HG02759 (cell line): ENCODE results near the gene WFDC5.

Experiments
- ATAC-seq: cut with Tn5 transposase; IDR thresholded peaks from one replicate; pipeline ENCODE4 v1.9.1; 2021; ENCODE audit warnings: mild to moderate bottlenecking, moderate library complexity; ENCODE audit not compliant: unreplicated experiment

Gene WFDC5

GRCh38 chr20:45115829-45116228, 855 bp upstream of the WFDC5 start:
- no peak for ATAC-seq

DNA sequence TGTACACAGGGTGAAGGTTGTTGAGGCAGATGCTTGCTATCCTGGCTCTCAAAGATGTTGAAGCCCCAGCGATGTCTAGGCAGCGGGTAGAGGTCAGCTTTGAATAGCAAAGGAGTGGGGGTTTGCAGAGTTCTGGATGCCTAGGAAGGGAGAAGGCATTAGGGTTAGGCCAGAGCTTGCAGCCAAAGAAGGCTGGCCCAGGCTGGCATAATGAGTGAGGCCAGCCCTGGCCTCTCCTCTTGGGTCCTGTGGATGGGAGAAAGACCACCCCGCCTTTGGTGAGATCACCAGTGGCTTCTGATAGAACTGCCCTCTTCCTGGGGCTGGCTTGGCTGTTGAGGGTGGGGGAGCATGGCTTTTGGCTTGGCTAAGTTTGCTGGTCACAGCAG, 406 bp upstream of the WFDC5 start:
- no peak for ATAC-seq

GRCh38 chr20:45113865-45114264, 1.1 kb downstream of the WFDC5 start:
- no peak for ATAC-seq

GRCh38 chr20:45112754-45113153, 2.2 kb downstream of the WFDC5 start:
- ATAC-seq: no peak

- no peak for ATAC-seq
These were observed 3.0 kb downstream of the WFDC5 start for GRCh38 chr20:45111799-45112471.

- ATAC-seq: no peak
These were observed 3.7 kb downstream of the WFDC5 start for GRCh38 chr20:45111285-45111684.

GRCh38 chr20:45110301-45110700, 4.7 kb downstream of the WFDC5 start:
- no peak for ATAC-seq

GRCh38 chr20:45109634-45110033, 5.3 kb downstream of the WFDC5 start:
- ATAC-seq: no peak

GRCh38 chr20:45105317-45105716, 9.7 kb downstream of the WFDC5 start:
- ATAC-seq: no peak

DNA sequence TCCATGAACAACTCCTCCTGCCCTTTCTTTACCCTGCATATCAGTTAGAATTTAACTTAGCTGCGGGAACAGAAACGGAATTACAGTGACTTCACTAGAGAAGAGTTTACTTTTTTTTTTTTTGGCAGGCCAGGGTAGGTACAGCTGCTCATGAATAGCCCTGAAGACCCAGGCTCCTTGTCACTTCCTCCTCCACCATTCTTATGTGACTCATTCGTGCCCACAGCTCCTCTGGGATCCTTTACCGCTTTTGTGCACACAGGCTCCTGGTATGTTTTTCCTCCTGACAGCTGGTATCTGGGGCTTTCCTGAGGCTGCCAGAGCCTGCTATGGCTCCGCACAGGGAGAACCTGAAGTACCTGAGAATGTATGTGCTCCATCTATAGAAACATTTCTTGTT, 10.2 kb downstream of the WFDC5 start:
- ATAC-seq: no peak

DNA sequence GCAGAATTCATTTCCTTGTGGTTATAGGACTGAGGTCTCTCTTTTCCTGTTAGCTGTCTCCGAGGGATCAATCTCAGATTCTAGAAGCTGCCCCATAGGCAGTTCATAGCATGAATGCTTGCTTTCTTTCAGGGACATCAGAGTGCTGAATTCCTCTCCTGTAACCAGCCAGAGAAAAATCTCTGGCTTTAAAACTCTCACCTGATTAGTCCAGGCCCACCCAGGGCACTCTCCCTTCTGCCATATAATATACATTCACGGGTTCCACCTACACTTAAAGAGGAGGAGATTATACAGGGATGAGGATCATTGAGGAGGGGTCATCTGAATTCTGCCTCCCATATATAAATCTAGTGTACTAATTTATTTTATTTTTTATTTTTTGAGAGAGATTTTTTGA, 11.9 kb downstream of the WFDC5 start:
- no peak for ATAC-seq

- ATAC-seq: no peak
These were observed 13.6 kb downstream of the WFDC5 start for GRCh38 chr20:45101333-45101850.

- no peak for ATAC-seq
These were observed 14.3 kb downstream of the WFDC5 start, which contains the start of gene KCNS1 for GRCh38 chr20:45100563-45101245. Gene KCNS1 (minus strand): TSS chr20:45101127. CDS start chr20:45099236, 1,891 bp downstream.

GRCh38 chr20:45098103-45098773, 16.7 kb downstream of the WFDC5 start:
- no peak for ATAC-seq

DNA sequence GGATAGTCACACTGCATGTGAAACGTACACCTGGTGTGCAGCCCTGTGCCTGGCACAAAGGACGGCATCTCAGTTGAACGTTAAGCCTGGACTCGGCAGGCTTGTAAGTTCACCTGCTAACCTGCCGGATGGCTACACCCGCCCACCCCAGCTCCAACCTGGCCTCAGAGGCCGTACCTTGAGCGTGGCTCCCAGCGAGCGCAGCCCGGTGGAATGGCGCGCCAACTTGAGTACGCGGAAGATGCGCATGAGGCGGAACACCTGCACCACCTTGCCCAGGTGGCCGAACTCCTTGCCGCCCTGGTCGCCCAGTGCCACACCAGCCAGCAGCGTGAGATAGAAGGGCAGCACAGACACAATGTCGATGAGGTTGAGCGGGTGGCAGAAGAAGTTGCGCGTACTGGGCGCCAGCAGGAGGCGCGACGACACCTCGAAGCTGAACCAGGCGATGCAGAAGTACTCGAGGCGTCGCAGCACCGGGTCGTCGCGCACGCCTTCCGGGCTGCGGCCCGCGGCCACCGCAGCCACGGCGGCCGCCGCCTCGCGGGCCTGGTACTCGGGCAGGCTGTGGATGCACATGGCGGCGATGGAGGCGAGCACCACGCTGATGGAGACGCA, 17.4 kb downstream of the WFDC5 start:
- no peak for ATAC-seq

GRCh38 chr20:45096781-45097180, 18.2 kb downstream of the WFDC5 start:
- ATAC-seq: no peak

GRCh38 chr20:45095805-45096238, 19.2 kb downstream of the WFDC5 start:
- no peak for ATAC-seq

DNA sequence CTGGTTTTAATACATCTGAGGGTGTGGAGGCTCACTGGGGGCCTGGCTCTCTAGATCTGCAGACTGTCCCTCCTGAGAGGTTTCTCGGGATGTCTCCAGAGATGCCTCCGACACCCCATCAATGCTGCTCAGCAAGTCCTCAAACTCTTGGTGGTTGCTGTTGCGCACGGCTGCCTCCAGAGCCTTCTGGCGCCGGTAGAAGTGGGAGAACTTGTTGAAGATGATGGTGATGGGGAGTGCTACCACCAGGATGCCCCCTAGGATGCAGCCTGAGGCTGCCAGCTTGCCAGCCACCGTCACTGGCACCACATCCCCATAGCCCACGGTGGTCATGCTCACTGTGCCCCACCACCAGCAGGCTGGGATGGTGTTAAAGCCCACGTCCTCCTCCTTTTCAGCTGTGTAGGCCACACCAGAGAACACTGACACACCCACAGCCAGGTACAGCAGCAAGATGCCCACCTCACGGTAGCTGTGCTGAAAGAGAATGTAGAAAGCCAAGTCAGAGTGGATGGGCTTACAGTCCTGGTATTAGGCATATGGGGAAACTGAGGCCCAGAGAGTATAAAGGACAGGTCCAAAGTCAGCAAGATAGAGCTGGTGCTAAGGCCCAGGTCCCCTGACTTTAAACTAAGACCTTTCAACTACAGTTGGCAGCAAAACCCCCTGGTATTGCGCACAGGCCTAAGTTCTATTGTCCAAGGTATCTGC, 20.0 kb downstream of the WFDC5 start:
- no peak for ATAC-seq

- ATAC-seq: no peak
These were observed 20.8 kb downstream of the WFDC5 start for GRCh38 chr20:45094201-45094600.

DNA sequence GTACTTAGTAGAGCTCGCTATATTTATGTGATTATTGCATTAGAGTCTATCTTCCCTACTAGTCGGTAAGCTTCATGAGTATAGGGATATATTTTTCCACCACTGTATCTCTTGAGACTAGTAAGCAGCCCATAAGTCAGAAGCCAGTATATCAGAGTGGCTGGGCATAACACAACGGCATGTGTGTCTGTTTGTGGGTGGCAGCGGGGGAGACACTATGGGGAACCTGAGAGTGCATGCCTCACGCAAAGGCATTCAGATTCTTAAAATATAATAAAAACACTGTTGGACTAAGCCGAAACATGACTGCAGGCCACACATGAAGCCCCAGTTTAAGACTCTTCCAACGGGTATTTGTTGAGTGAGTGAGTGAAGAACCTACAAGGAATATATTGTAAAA, 22.1 kb downstream of the WFDC5 start:
- ATAC-seq: no peak

DNA sequence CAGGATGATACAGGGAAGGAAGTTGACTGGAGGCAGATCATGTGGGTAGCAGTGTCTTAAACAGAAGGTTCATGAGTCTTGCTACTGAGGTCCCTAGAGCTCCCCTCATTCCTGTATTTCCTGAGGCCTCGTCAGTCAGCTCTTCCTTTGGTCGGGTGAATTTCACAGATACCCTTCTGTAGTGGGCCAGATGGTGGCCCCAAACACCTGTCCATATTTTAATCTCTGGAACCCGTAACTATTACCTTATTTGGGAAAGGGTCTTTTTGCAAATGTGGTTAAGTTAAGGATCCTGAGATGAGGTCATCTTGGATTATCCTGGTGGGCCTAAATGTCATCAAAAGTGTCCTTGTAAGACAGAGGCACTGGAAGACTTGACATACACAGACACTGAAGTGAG, 23.6 kb downstream of the WFDC5 start:
- ATAC-seq: no peak
